ENCODE measurements around the gene SLC66A2.
"Not testable (repeated sequence)": the region's sequence is repeated elsewhere in the genome, so short reads cannot be mapped to it uniquely, and the experiment has no call there.

Gene SLC66A2

GRCh38 chr18:79883461-79884293, 67.8 kb downstream of the SLC66A2 start:
- no peak overlapping the region for H3K4me3 ChIP-seq (ENCODE audit: low read depth, low read length)
- DNase-seq (ENCODE audit: low read depth), result no peak
- TF ChIP-seq CTCF (conservative IDR thresholded peaks at IDR 0.05; ENCODE audit: low read depth, low read length), result no peak

- no peak for TF ChIP-seq CTCF (conservative IDR thresholded peaks at IDR 0.05; ENCODE audit: low read depth, low read length)
- no peak overlapping the region for H3K4me3 ChIP-seq (ENCODE audit: low read depth, low read length)
- DNase-seq (ENCODE audit: low read depth), result no peak
Observed at GRCh38 chr18:79882522-79883241, 68.8 kb downstream of the SLC66A2 start.

GRCh38 chr18:79881695-79882094, 69.8 kb downstream of the SLC66A2 start:
- no peak for DNase-seq (ENCODE audit: low read depth)
- TF ChIP-seq CTCF (conservative IDR thresholded peaks at IDR 0.05; ENCODE audit: low read depth, low read length), result no peak
- no peak overlapping the region for H3K4me3 ChIP-seq (ENCODE audit: low read depth, low read length)

GRCh38 chr18:79879566-79879965, 71.9 kb downstream of the SLC66A2 start:
- no peak for DNase-seq (ENCODE audit: low read depth)
- H3K4me3 ChIP-seq (ENCODE audit: low read depth, low read length), result no peak overlapping the region
- no peak for TF ChIP-seq CTCF (conservative IDR thresholded peaks at IDR 0.05; ENCODE audit: low read depth, low read length)

GRCh38 chr18:79878741-79879378, 72.6 kb downstream of the SLC66A2 start:
- no peak for DNase-seq (ENCODE audit: low read depth)
- no peak for TF ChIP-seq CTCF (conservative IDR thresholded peaks at IDR 0.05; ENCODE audit: low read depth, low read length)
- H3K4me3 ChIP-seq (ENCODE audit: low read depth, low read length), result no peak overlapping the region

GRCh38 chr18:79878246-79878645, 73.2 kb downstream of the SLC66A2 start:
- DNase-seq (ENCODE audit: low read depth); H3K4me3 ChIP-seq (ENCODE audit: low read depth, low read length): not testable (repeated sequence)

All from choroid plexus epithelial cell (primary cell).